Measurements from ENCODE around the gene AMIGO1. TPM values are rescaled to one million over a fixed set of nuclear protein-coding genes. Genes with fewer than 3 reads are reported as not detected.

Gene AMIGO1
- total and polyA plus RNA-seq, 7 donors: 0.60 to 12.1 (median 6.4) TPM

- Histone ChIP-seq H3K36me3 (peaks cover 0 to 19% (median 0%) of the 10 kb centered on the region in 4 donors), H3K27ac (no peak overlapping the region), H3K4me1 (peaks cover 0 to 22% (median 20%) of the 10 kb centered on the region in 4 donors), H3K27me3 (no peaks in the 10 kb centered on the region), H3K9me3 (no peaks in the 10 kb centered on the region), H3K4me3 (no peak overlapping the region)
- TF ChIP-seq POLR2A (IDR thresholded peaks at IDR 0.05): no peak
- no peak for TF ChIP-seq EP300 (IDR thresholded peaks at IDR 0.05)
- TF ChIP-seq CTCF (IDR thresholded peaks at IDR 0.05): no peak
- TF ChIP-seq POLR2AphosphoS5 (IDR thresholded peaks at IDR 0.05): no peak
- intact Hi-C loops (cut with DNase I): loop anchor here (5.0 kb wide), 1 partner anchor 55 kb away; the partner anchor contains the start of gene PSMA5
- no peak for DNase-seq
These were observed 27.3 kb downstream of the AMIGO1 start for GRCh38 chr1:109482242-109482641.

- Histone ChIP-seq H3K27ac (no peak overlapping the region), H3K4me1 (peaks cover 0 to 22% (median 20%) of the 10 kb centered on the region in 4 donors), H3K27me3 (no peaks in the 10 kb centered on the region), H3K4me3 (no peak overlapping the region), H3K36me3 (peaks cover 0 to 24% (median 0%) of the 10 kb centered on the region in 4 donors), H3K9me3 (no peaks in the 10 kb centered on the region)
- intact Hi-C loops (cut with DNase I): loop anchor here (5.0 kb wide), 1 partner anchor 54 kb away; the partner anchor contains the start of gene PSMA5
- DNase-seq: peak; percentile 34
- 75 to 87% methylated on average over 2 of the region's 2 CpGs for WGBS, 2 donors
- TF ChIP-seq POLR2A (IDR thresholded peaks at IDR 0.05) (no peak), POLR2AphosphoS5 (IDR thresholded peaks at IDR 0.05) (no peak), EP300 (IDR thresholded peaks at IDR 0.05) (no peak), CTCF (IDR thresholded peaks at IDR 0.05) (no peak)
These were observed 27.9 kb downstream of the AMIGO1 start for GRCh38 chr1:109481646-109482045.

- Histone ChIP-seq H3K4me1 (peaks cover 0 to 17% (median 15%) of the 10 kb centered on the region in 4 donors), H3K36me3 (peaks cover 0 to 30% (median 0%) of the 10 kb centered on the region in 4 donors), H3K4me3 (no peak overlapping the region), H3K9me3 (no peaks in the 10 kb centered on the region), H3K27me3 (no peaks in the 10 kb centered on the region), H3K27ac (no peak overlapping the region)
- intact Hi-C loops (cut with DNase I): loop anchor here (5.0 kb wide), 1 partner anchor 53 kb away; the partner anchor contains the start of gene PSMA5
- no peak for DNase-seq
- TF ChIP-seq EP300 (IDR thresholded peaks at IDR 0.05): no peak
- no peak for TF ChIP-seq CTCF (IDR thresholded peaks at IDR 0.05)
- TF ChIP-seq POLR2AphosphoS5 (IDR thresholded peaks at IDR 0.05): no peak
- WGBS, 2 donors: 86 to 87% methylated on average over 3 of the region's 3 CpGs
These were observed 29.6 kb downstream of the AMIGO1 start for GRCh38 chr1:109479901-109480300.

GRCh38 chr1:109479311-109479710, 30.2 kb downstream of the AMIGO1 start:
- peak; percentile 53 for DNase-seq
- Histone ChIP-seq H3K27ac (no peak overlapping the region), H3K4me3 (no peak overlapping the region), H3K36me3 (peaks cover 0 to 30% (median 0%) of the 10 kb centered on the region in 4 donors), H3K9me3 (no peaks in the 10 kb centered on the region), H3K4me1 (peaks cover 0 to 11% (median 9%) of the 10 kb centered on the region in 4 donors), H3K27me3 (no peaks in the 10 kb centered on the region)
- 68 to 69% methylated on average over 5 of the region's 5 CpGs for WGBS, 2 donors
- intact Hi-C loops (cut with DNase I): no loop called here
- no peak for TF ChIP-seq EP300 (IDR thresholded peaks at IDR 0.05)
- no peak for TF ChIP-seq CTCF (IDR thresholded peaks at IDR 0.05)
- no peak for TF ChIP-seq POLR2AphosphoS5 (IDR thresholded peaks at IDR 0.05)

- intact Hi-C loops (cut with DNase I): no loop called here
- no peak overlapping the region for H3K27ac ChIP-seq
- no peaks in the 10 kb centered on the region for H3K9me3 ChIP-seq
- H3K4me3 ChIP-seq: no peak overlapping the region
- H3K36me3 ChIP-seq: peaks cover 0 to 30% (median 0%) of the 10 kb centered on the region in 4 donors
- no peaks in the 10 kb centered on the region for H3K27me3 ChIP-seq
- WGBS, 2 donors: 5 to 12% methylated on average over 7 of the region's 7 CpGs
- TF ChIP-seq CTCF (IDR thresholded peaks at IDR 0.05) (no peak), POLR2A (IDR thresholded peaks at IDR 0.05) (no peak), POLR2AphosphoS5 (IDR thresholded peaks at IDR 0.05) (no peak), EP300 (IDR thresholded peaks at IDR 0.05) (no peak)
- DNase-seq: no peak
- peaks cover 0 to 10% (median 7%) of the 10 kb centered on the region in 4 donors for H3K4me1 ChIP-seq
These were observed 30.7 kb downstream of the AMIGO1 start for GRCh38 chr1:109478806-109479205.

All from sigmoid colon (tissue), 7 donors.